ENCODE data around the gene FNTB.

Gene FNTB

GRCh38 chr14:65007202-65007601 is 20.5 kb downstream of the FNTB start:
- H3K27ac ChIP-seq (replicated peaks) = no peak overlapping the region
- no peak overlapping the region for H3K4me3 ChIP-seq (replicated peaks; ENCODE audit: insufficient read depth, low read length)
- no peak for DNase-seq (ENCODE audit: low read depth in 1 of 2, low spot score in 1 of 2)
- TF ChIP-seq GABPA (IDR thresholded peaks at IDR 0.05; ENCODE audit: low read depth) (no peak), POLR2AphosphoS5 (IDR thresholded peaks at IDR 0.05; ENCODE audit: low read depth) (no peak), REST (IDR thresholded peaks at IDR 0.05; ENCODE audit: insufficient replicate concordance, low read depth) (no peak), CTCF (IDR thresholded peaks at IDR 0.05; ENCODE audit: insufficient read depth, low read length) (no peak), SPI1 (IDR thresholded peaks at IDR 0.05; ENCODE audit: borderline replicate concordance, low read depth) (no peak)
- no peaks in the 10 kb centered on the region for H3K27me3 ChIP-seq (ENCODE audit: insufficient read depth, poor library complexity, severe bottlenecking)

- Histone ChIP-seq H3K27me3 (ENCODE audit: insufficient read depth, poor library complexity, severe bottlenecking) (no peaks in the 10 kb centered on the region), H3K27ac (replicated peaks) (no peak overlapping the region), H3K4me3 (replicated peaks; ENCODE audit: insufficient read depth, low read length) (no peak overlapping the region)
- TF ChIP-seq REST (IDR thresholded peaks at IDR 0.05; ENCODE audit: insufficient replicate concordance, low read depth) = no peak
- TF ChIP-seq POLR2AphosphoS5 (IDR thresholded peaks at IDR 0.05; ENCODE audit: low read depth) = no peak
- TF ChIP-seq CTCF (IDR thresholded peaks at IDR 0.05; ENCODE audit: insufficient read depth, low read length) = no peak
- no peak for TF ChIP-seq GABPA (IDR thresholded peaks at IDR 0.05; ENCODE audit: low read depth)
- TF ChIP-seq SPI1 (IDR thresholded peaks at IDR 0.05; ENCODE audit: borderline replicate concordance, low read depth) = no peak
- DNase-seq (ENCODE audit: low read depth in 1 of 2, low spot score in 1 of 2) = no peak
These were observed 23.7 kb downstream of the FNTB start for GRCh38 chr14:65010211-65010931.

GRCh38 chr14:65011538-65011937 is 24.8 kb downstream of the FNTB start:
- H3K4me3 ChIP-seq (replicated peaks; ENCODE audit: insufficient read depth, low read length) = no peak overlapping the region
- H3K27me3 ChIP-seq (ENCODE audit: insufficient read depth, poor library complexity, severe bottlenecking) = no peaks in the 10 kb centered on the region
- no peak overlapping the region for H3K27ac ChIP-seq (replicated peaks)
- TF ChIP-seq POLR2AphosphoS5 (IDR thresholded peaks at IDR 0.05; ENCODE audit: low read depth) = no peak
- TF ChIP-seq GABPA (IDR thresholded peaks at IDR 0.05; ENCODE audit: low read depth) = no peak
- TF ChIP-seq SPI1 (IDR thresholded peaks at IDR 0.05; ENCODE audit: borderline replicate concordance, low read depth) = no peak
- no peak for TF ChIP-seq CTCF (IDR thresholded peaks at IDR 0.05; ENCODE audit: insufficient read depth, low read length)
- TF ChIP-seq REST (IDR thresholded peaks at IDR 0.05; ENCODE audit: insufficient replicate concordance, low read depth) = no peak
- DNase-seq (ENCODE audit: low read depth in 1 of 2, low spot score in 1 of 2) = no peak

Data from HL-60 (cell line).